GM12865 (cell line): ENCODE results near the gene PMEPA1.

ENCODE experiments used
- DNase-seq: peaks from one replicate; pipeline ENCODE4 v3.0.0; 2010; ENCODE audit warnings: low read depth
- H3K4me3 ChIP-seq: 2 replicates; pipeline ENCODE4 v1.5.1; 2011; ENCODE audit warnings: mild to moderate bottlenecking, low read depth, low read length, control low read depth
- TF ChIP-seq, protein P1 (sequence below): IDR thresholded peaks from 2 replicates; pipeline ENCODE4 v1.5.1; 2011; ENCODE audit warnings: low read length, control low read depth, low read depth, inconsistent platforms; ENCODE audit not compliant: insufficient read depth; ENCODE audit errors: missing control alignments

The PMEPA1 gene

DNA sequence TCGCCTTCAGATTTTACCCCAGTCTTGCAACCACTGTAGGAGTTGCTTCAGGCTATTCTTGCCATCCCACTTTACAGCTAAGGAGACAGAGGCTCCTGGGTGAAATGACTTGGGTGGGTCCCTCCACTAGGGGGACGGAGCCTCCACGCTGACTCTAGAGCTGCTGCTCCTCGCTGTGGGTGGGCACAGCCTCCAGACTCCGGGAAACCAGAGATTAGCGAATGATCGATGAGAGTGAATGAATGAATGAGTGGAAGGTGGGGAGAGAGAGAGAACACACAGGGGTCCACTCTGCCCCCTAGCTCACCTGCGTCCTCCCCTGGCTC lies 100.0 kb downstream of the PMEPA1 start:
- TF ChIP-seq, protein P1, sequence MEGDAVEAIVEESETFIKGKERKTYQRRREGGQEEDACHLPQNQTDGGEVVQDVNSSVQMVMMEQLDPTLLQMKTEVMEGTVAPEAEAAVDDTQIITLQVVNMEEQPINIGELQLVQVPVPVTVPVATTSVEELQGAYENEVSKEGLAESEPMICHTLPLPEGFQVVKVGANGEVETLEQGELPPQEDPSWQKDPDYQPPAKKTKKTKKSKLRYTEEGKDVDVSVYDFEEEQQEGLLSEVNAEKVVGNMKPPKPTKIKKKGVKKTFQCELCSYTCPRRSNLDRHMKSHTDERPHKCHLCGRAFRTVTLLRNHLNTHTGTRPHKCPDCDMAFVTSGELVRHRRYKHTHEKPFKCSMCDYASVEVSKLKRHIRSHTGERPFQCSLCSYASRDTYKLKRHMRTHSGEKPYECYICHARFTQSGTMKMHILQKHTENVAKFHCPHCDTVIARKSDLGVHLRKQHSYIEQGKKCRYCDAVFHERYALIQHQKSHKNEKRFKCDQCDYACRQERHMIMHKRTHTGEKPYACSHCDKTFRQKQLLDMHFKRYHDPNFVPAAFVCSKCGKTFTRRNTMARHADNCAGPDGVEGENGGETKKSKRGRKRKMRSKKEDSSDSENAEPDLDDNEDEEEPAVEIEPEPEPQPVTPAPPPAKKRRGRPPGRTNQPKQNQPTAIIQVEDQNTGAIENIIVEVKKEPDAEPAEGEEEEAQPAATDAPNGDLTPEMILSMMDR: no peak
- H3K4me3 ChIP-seq: no peak overlapping the region
- no peak for DNase-seq

DNA sequence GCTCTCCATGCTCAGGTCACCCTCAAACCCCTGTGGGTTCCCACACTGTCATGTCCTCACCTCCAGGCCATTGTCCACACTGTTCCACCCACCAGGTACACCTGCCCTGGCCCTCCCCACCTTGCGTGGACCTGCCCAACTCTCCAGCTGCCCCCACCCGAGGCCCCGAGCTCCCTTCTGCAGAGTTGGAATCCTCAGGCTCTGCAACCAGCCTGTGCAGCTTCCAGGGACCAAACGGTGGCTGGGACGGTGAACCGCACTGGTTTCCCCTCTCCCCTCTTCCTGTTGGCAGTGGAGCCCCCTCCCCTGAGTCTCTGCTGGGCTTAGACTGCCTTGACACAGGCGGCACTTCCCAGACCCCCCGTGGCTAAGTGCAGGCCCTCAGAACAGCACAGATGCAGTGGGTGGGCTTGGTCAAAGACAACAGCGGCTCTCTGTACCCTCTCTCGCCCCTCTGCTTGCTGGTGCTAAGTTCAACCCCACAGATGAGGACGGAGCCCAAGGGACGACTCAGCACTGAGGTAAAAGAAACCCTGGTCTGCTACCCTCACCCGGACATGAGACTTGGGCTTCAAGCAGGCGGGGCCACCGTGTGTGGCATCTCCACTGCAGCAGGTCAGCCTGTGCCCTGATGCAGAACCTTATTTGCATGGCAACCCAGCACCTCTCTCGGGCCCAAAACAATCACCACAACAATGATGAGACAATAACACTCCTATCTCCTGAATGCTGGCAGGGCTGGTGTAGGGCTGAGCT lies 100.6 kb downstream of the PMEPA1 start:
- TF ChIP-seq, protein P1: no peak
- peak; percentile 42 for DNase-seq
- H3K4me3 ChIP-seq: no peak overlapping the region

DNA sequence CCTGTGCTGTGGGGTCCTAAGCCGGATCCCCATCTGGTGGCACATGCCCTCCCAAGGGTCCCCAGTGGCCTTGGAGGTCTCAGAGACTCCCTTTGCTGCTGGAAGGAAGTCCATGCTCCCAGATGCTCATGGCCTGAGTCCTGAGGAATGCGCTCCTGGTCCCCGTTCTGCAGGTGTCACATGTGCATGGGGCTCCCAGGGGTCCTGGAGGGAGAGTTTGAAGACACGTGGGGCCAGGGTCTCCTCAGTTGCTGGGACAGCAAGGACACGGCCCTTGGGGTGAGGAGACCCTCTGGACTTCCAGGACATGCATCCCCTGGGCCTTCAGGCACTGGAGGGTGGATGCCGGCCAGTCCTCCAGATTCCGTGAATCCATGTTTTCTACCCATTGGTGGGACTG lies 101.3 kb downstream of the PMEPA1 start:
- DNase-seq: no peak
- TF ChIP-seq, protein P1: no peak

DNA sequence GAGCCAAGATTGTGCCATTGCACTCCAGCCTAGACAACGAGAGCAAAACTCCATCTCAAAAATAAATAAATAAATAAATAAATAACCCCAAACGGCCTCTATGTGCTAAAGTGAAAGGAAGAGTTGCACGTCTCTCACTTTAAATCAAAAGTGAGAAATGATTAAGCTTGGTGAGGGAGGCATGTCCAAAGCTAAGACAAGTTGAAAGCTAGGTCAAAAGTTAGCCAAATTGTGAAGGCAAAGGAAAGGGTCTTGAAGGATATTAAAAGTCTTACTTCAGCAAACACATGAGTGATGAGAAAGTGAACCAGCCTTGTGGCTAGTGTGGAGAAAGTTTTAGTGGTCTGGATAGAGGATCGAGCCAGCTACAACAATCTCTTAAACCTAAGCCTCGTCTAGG lies 103.9 kb downstream of the PMEPA1 start:
- TF ChIP-seq, protein P1: no peak
- peak; percentile 50 for DNase-seq

More for the DNA sequence above, 101.3 kb downstream of the PMEPA1 start:
- H3K4me3 ChIP-seq: no peak overlapping the region

DNA sequence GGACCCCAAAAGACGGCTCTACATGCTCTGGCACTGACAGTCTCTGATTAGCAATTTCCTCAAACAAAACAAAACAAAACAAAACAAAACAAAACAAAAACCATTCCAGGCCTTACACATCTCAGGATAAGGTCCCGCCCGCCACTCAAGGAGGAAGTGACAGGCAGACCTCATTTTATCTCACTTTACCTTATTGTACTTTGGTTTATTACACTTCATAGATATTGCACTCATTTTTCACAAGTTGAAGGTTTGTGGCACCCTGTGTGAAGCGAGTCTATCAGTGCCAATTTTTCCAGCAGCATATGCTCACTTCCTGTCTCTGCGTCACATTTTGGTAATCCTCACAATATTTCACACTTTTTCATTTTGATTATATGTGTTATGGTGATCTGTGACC lies 104.8 kb downstream of the PMEPA1 start:
- TF ChIP-seq, protein P1: no peak
- DNase-seq: no peak

More for the DNA sequence above, 103.9 kb downstream of the PMEPA1 start:
- H3K4me3 ChIP-seq: no peak overlapping the region

DNA sequence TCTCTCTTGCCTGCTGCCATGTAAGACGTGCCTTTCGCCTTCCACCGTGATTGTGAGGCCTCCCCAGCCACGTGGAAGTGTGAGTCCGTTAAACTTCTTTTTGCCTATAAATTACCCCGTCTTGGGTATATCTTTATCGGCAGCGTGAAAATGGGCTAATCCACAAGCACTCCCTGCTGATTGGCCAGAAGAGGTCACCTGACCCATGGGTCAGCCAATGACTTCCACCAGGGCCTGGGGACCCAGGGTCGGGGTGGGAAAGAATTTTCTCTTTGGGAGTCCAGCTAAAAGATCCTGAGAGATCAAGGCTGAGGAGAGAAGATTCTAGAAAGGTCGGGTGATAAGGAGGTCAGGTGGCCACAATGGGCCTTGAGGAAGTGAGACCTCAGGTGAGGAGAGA lies 106.7 kb downstream of the PMEPA1 start:
- no peak overlapping the region for H3K4me3 ChIP-seq
- TF ChIP-seq, protein P1: no peak
- no peak for DNase-seq

More for the DNA sequence above, 104.8 kb downstream of the PMEPA1 start:
- no peak overlapping the region for H3K4me3 ChIP-seq

DNA sequence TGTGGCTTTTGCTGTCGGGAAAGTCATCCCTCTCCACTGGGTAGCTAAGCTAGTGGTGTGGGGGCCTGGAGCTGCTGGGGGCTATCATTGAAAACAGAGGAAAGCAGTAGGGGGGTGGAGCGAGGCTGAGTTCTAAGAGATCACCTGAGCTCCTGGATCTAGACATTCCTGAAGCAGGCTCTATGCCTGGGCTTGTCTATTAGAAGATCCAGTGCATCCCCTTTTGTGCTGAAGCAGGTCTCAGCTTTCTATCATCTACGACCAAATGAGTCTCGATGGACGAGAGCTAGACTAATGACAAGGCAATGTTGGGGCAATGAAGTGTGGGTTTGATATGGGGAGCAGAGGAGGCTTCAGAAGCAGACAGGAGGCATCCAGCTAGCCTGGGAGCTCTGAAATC lies 108.1 kb downstream of the PMEPA1 start:
- TF ChIP-seq, protein P1: no peak
- DNase-seq: no peak
- H3K4me3 ChIP-seq: no peak overlapping the region
